ENCODE results near the gene VSIR.

DNA sequence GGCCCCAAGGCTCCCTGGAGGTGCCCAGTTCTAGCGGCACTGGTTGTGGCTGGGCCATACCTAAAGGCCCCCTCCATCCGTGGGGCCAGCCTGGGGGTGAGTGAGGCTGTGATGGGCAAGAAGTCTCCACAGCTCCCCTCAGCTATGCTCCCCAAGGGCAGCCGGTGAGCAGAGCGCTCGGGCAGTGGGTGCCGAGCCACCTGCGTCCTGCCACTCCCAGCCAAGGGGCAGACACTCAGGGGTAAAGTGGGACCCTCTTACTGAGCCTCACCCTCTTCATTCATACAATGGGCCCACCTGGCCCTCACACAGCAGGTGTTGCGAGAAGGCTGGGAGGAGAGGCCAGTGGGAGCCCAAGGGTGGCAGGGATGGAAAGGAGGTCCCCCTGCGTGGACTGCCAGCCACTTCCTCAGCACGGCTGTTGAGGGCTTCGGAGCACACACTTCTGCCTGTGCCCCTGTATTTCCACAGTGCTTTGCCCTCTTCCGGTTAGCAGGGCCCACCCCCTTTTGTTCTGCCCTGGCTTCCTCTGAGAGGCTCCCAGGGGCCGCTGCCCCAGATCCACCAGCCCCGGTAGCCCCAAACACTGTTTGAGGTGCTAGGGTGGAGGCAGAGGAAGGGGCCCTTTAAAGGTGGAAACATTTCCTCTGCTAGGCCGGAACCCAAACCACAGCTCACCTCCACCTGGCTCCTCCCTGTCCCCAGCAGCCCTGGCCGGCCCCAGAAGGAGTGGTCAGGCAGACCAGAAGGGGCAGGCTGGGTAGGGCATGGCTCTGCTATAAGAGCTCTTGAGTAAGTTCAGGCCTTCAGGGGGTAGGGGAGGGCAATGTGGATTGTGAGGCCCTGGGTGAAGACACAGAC, 37.4 kb downstream of the VSIR start:
- TF ChIP-seq CTCF (IDR thresholded peaks at IDR 0.05), result no peak
- TF ChIP-seq POLR2A (IDR thresholded peaks at IDR 0.05), result no peak

All from right lobe of liver (tissue), 4 donors.